Activated CD4-positive, alpha-beta memory T cell treated with anti-CD3 and anti-CD28 coated beads for 36 hours (primary cell): ENCODE data around the gene TRAPPC6A. TPM values are rescaled to one million over a fixed set of nuclear protein-coding genes. Genes with fewer than 3 reads are reported as not detected.

Source experiments
- CTCF ChIA-PET: fragments of 350-600 bp; sonication (Branson Sonifier 250); formaldehyde crosslinking; loops from one replicate; lab custom pipeline; 2021; ENCODE audit warnings: antibody characterized with exemption, inconsistent platforms; lab: Charles Lee
- POLR2A ChIA-PET: fragments of 350-600 bp; sonication (Branson Sonifier 250); formaldehyde crosslinking; loops from one replicate; lab custom pipeline; 2021; ENCODE audit warnings: antibody characterized with exemption; lab: Charles Lee
- DNase-seq: peaks from one replicate; pipeline ENCODE4 v3.0.0-alpha.2; 2020
- H3K27ac Mint-ChIP-seq: one replicate; pipeline ENCODE4 v1.8.0; 2021; ENCODE audit warnings: mixed read lengths
- H3K27me3 Mint-ChIP-seq: one replicate; pipeline ENCODE4 v1.8.0; 2021; ENCODE audit warnings: mixed read lengths
- H3K36me3 Mint-ChIP-seq: one replicate; pipeline ENCODE4 v1.8.0; 2021; ENCODE audit warnings: mixed read lengths
- H3K4me1 Mint-ChIP-seq: one replicate; pipeline ENCODE4 v1.8.0; 2021; ENCODE audit warnings: low read depth, mixed read lengths
- H3K4me3 Mint-ChIP-seq: one replicate; pipeline ENCODE4 v1.8.0; 2021; ENCODE audit warnings: mild to moderate bottlenecking, mixed read lengths
- H3K9me3 Mint-ChIP-seq: one replicate; pipeline ENCODE4 v1.8.0; 2021; ENCODE audit warnings: mixed read lengths
- intact Hi-C: fragments of 100-400 bp; cut with micrococcal nuclease; formaldehyde crosslinking; loops from one replicate; pipeline ENCODE4 v1.15.1; 2023
- total RNA-seq, 2 experiments: library from RNA; stranded (reverse); gene quantifications; one replicate each; pipeline ENCODE4 v1.2.3, GENCODE V29; 2021

Gene TRAPPC6A
- total RNA-seq, 2 experiments from 2014 or later: 35.1 to 39.9 TPM

DNA sequence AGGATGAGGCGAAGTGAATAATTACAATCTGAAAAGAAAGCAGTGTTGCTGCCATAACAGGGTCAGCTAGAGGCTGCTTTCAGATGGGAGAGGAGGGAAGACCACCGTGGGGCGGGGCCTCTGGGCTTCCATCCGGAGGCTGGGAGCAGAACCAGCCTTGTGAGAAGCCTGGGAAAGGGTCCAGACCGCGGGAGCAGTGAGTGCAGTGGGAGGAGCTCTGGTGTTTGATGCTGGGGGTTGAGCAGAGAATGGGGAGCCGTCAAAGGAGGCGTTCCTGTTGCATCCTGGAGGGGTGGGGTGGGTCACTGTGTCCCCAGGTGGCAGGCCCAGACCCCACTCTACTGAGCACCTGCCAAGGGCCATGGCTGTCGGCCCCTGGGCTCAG lies 35.3 kb downstream of the TRAPPC6A start:
- intact Hi-C loops: no loop called here
- Mint-ChIP-seq H3K4me3 (no peak overlapping the region), H3K9me3 (no peaks in the 10 kb centered on the region), H3K4me1 (no peaks in the 10 kb centered on the region), H3K27me3 (no peaks in the 10 kb centered on the region), H3K36me3 (peaks cover 9% of the 10 kb centered on the region), H3K27ac (no peak overlapping the region)
- POLR2A ChIA-PET: no interaction called here
- no peak for DNase-seq
- CTCF ChIA-PET: interaction anchor here (0.6 to 1.2 kb wide), 3 partner anchors 10 to 336 kb away, joined by 3 read pairs; no protein-coding TSS in a partner anchor

- CTCF ChIA-PET: interaction anchor here (0.6 to 1.6 kb wide), 4 partner anchors 10 to 337 kb away, joined by 3 to 5 read pairs (median 3); no protein-coding TSS in a partner anchor
- intact Hi-C loops: no loop called here
These were observed 35.9 kb downstream of the TRAPPC6A start for GRCh38 chr19:45142016-45142725.

GRCh38 chr19:45141203-45141900 lies 36.7 kb downstream of the TRAPPC6A start:
- no peak for DNase-seq
- Mint-ChIP-seq H3K4me3 (no peak overlapping the region), H3K36me3 (peaks cover 9% of the 10 kb centered on the region), H3K9me3 (no peaks in the 10 kb centered on the region), H3K4me1 (no peaks in the 10 kb centered on the region), H3K27ac (no peak overlapping the region), H3K27me3 (no peaks in the 10 kb centered on the region)
- POLR2A ChIA-PET: no interaction called here
- CTCF ChIA-PET: interaction anchor here (1.3 to 1.6 kb wide), 2 partner anchors 15 to 16 kb away, joined by 3 to 5 read pairs; no protein-coding TSS in a partner anchor
- intact Hi-C loops: no loop called here

More at GRCh38 chr19:45142016-45142725, 35.9 kb downstream of the TRAPPC6A start:
- Mint-ChIP-seq H3K4me1 (no peaks in the 10 kb centered on the region), H3K27me3 (no peaks in the 10 kb centered on the region), H3K4me3 (no peak overlapping the region), H3K27ac (no peak overlapping the region), H3K9me3 (no peaks in the 10 kb centered on the region), H3K36me3 (peaks cover 9% of the 10 kb centered on the region)
- POLR2A ChIA-PET: no interaction called here
- no peak for DNase-seq

DNA sequence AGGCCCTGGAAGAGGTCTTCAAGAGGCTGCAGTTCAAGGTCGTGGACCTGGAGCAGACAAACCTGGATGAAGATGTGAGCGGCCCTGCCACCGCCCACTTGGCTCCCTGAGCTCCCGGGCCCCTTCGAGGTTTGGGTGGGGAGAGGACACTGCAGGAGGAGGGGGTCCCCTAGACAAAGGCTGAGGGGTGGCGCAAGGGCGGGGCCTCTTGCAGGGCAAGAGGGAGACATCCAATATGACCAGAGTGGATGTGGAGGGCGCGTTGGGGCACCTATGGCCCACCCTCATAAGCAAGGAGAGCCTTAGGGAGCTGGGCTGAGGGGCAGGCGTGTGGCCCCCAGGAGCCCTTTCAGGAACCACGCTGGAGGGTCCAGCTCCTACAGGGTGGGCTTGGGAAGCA lies 37.5 kb downstream of the TRAPPC6A start:
- no peaks in the 10 kb centered on the region for H3K9me3 Mint-ChIP-seq
- H3K36me3 Mint-ChIP-seq: peaks cover 9% of the 10 kb centered on the region
- no peaks in the 10 kb centered on the region for H3K27me3 Mint-ChIP-seq
- no peak overlapping the region for H3K27ac Mint-ChIP-seq
- ChIA-PET CTCF (interaction anchor here (1.3 to 1.6 kb wide), 2 partner anchors 14 to 15 kb away, joined by 3 to 5 read pairs; no protein-coding TSS in a partner anchor), POLR2A (no interaction called here)
- intact Hi-C loops: no loop called here
- no peak overlapping the region for H3K4me3 Mint-ChIP-seq
- H3K4me1 Mint-ChIP-seq: no peaks in the 10 kb centered on the region
- DNase-seq: no peak

GRCh38 chr19:45140144-45140503 lies 37.9 kb downstream of the TRAPPC6A start:
- no peak for DNase-seq
- Mint-ChIP-seq H3K36me3 (peaks cover 9% of the 10 kb centered on the region), H3K9me3 (no peaks in the 10 kb centered on the region), H3K27ac (no peak overlapping the region), H3K4me3 (no peak overlapping the region), H3K27me3 (no peaks in the 10 kb centered on the region), H3K4me1 (no peaks in the 10 kb centered on the region)
- intact Hi-C loops: no loop called here
- ChIA-PET CTCF (interaction anchor here (1.3 kb wide), 1 partner anchor 14 kb away, joined by 3 read pairs; no protein-coding TSS in a partner anchor), POLR2A (no interaction called here)

DNA sequence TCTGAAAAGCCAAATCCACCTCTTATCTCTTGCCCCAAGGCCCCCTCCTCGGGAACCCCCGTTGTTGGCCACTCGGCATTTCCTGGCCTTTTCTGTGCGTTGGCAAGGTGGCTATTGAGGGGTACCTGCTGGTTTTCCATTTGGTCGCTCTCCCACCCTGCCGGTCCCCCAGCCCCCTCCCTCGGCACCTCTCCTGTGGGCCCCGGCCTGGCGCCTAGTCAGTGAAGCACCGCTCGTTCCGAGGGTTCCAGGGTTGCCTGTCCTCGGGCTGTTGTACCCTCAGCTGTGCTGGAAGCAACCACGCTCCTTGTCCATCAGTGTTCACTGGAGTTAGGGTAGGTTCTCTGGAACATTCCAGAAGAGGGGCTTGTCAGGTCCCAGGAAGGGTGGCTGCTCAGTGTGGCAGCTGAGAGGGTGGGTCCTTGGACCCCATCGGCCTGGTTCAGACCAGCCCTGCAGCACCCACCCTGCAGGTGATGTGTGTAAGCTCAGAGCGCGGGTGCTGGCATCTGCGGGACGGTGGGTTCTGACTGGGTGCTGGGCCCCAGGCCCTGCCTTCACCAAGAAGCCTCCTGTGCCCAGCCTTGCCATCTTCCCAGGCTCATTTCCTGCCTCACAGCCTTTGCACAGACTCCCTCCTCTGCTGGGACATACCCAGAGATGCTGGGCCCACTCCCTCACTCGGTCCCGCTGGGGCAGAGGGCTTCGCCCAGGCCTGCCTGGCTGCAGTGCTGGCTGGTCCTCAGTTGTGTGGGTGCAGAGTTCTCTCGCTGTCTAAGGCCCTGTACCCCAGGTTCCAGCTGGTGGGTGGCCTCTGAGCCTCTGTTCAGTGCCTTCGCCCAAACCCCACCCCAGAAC lies 38.5 kb downstream of the TRAPPC6A start:
- H3K9me3 Mint-ChIP-seq: no peaks in the 10 kb centered on the region
- ChIA-PET POLR2A (no interaction called here), CTCF (interaction anchor here (0.6 kb wide), 1 partner anchor 257 kb away, joined by 3 read pairs; no protein-coding TSS in a partner anchor)
- DNase-seq: no peak
- H3K4me1 Mint-ChIP-seq: no peaks in the 10 kb centered on the region
- no peak overlapping the region for H3K27ac Mint-ChIP-seq
- no peak overlapping the region for H3K4me3 Mint-ChIP-seq
- intact Hi-C loops: no loop called here
- peaks cover 9% of the 10 kb centered on the region for H3K36me3 Mint-ChIP-seq
- no peaks in the 10 kb centered on the region for H3K27me3 Mint-ChIP-seq

GRCh38 chr19:45138303-45138751 lies 39.7 kb downstream of the TRAPPC6A start:
- ChIA-PET CTCF (no interaction called here), POLR2A (no interaction called here)
- Mint-ChIP-seq H3K27ac (no peak overlapping the region), H3K27me3 (no peaks in the 10 kb centered on the region), H3K4me1 (no peaks in the 10 kb centered on the region), H3K36me3 (peaks cover 9% of the 10 kb centered on the region), H3K4me3 (no peak overlapping the region), H3K9me3 (no peaks in the 10 kb centered on the region)
- DNase-seq: no peak
- intact Hi-C loops: no loop called here

GRCh38 chr19:45137179-45137761 lies 40.8 kb downstream of the TRAPPC6A start:
- DNase-seq: no peak
- H3K4me1 Mint-ChIP-seq: no peaks in the 10 kb centered on the region
- no peaks in the 10 kb centered on the region for H3K27me3 Mint-ChIP-seq
- intact Hi-C loops: no loop called here
- no peak overlapping the region for H3K4me3 Mint-ChIP-seq
- H3K9me3 Mint-ChIP-seq: no peaks in the 10 kb centered on the region
- H3K36me3 Mint-ChIP-seq: peaks cover under 1% of the 10 kb centered on the region
- ChIA-PET CTCF (no interaction called here), POLR2A (no interaction called here)
- H3K27ac Mint-ChIP-seq: no peak overlapping the region

- ChIA-PET POLR2A (no interaction called here), CTCF (interaction anchor here (0.7 kb wide), 1 partner anchor 12 kb away, joined by 3 read pairs; no protein-coding TSS in a partner anchor)
- Mint-ChIP-seq H3K4me3 (no peak overlapping the region), H3K27ac (no peak overlapping the region), H3K27me3 (no peaks in the 10 kb centered on the region), H3K4me1 (no peaks in the 10 kb centered on the region), H3K9me3 (no peaks in the 10 kb centered on the region), H3K36me3 (no peaks in the 10 kb centered on the region)
- DNase-seq: no peak
- intact Hi-C loops: no loop called here
These were observed 41.4 kb downstream of the TRAPPC6A start for GRCh38 chr19:45136507-45137178.

DNA sequence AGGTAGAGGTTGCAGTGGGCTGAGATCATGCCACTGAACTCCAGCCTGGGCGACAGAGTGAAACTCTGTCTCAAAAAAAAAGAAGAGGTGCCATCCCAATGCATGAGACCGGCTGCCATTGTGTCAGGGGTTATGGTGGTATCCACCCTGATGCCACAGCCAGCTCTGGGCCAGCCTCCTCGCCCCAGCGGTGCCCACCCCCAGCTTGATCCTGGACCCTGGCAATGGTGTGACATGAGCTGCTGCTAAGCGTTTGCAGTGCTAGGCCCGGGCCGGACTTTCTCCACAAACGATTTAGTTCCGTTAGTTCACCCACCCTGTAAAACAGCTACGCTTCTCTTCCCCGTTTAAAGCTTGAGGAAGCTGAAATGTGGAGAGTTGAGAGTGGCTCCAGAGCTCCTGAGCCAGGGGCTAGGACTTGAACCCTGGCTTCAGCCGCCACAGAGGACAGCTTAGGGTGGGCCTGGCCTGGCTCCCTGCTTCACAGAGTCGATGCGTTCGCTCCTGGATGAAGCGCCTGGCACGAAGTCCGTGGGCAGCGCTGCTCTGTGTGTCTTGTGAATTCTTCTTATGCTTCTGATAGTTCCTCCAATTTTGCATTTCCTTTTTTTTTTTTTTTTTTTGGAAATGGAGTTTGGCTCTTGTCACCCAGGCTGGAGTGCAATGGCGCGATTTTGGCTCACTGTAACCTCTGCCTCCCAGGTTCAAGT lies 42.7 kb downstream of the TRAPPC6A start:
- H3K9me3 Mint-ChIP-seq: no peaks in the 10 kb centered on the region
- H3K27ac Mint-ChIP-seq: no peak overlapping the region
- intact Hi-C loops: no loop called here

GRCh38 chr19:45133661-45134060 lies 44.4 kb downstream of the TRAPPC6A start:
- H3K36me3 Mint-ChIP-seq: no peaks in the 10 kb centered on the region
- no peak for DNase-seq
- intact Hi-C loops: no loop called here
- H3K27me3 Mint-ChIP-seq: no peaks in the 10 kb centered on the region
- peaks cover 4% of the 10 kb centered on the region for H3K4me1 Mint-ChIP-seq
- no peak overlapping the region for H3K27ac Mint-ChIP-seq
- no peak overlapping the region for H3K4me3 Mint-ChIP-seq
- POLR2A ChIA-PET: no interaction called here
- no peaks in the 10 kb centered on the region for H3K9me3 Mint-ChIP-seq
- CTCF ChIA-PET: no interaction called here

More for the DNA sequence above, 42.7 kb downstream of the TRAPPC6A start:
- ChIA-PET POLR2A (interaction anchor here (0.8 kb wide), 1 partner anchor 14 kb away, joined by 3 read pairs; no protein-coding TSS in a partner anchor), CTCF (no interaction called here)
- no peak for DNase-seq
- H3K36me3 Mint-ChIP-seq: no peaks in the 10 kb centered on the region
- no peaks in the 10 kb centered on the region for H3K27me3 Mint-ChIP-seq
- H3K4me3 Mint-ChIP-seq: no peak overlapping the region
- peaks cover 4% of the 10 kb centered on the region for H3K4me1 Mint-ChIP-seq
